Gastroesophageal sphincter (tissue), 4 donors: ENCODE measurements around the gene BRSK1. TPM values are rescaled to one million over a fixed set of nuclear protein-coding genes. Genes with fewer than 3 reads are reported as not detected.
A peak's percentile ranks its signal among the peaks of the same experiment; 100 is the strongest.

Experiments used
- ATAC-seq: fragments of 150-250 bp; one replicate; pipeline ENCODE4 v1.9.1; 2016; ENCODE audit warnings: mild to moderate bottlenecking, moderate library complexity
- H3K27ac ChIP-seq, 4 donors: fragments of 200-600 bp; sonication (generic) in 3 of 4; 1 replicate in 3 of 4; 2 replicates in 1 of 4; pipeline ENCODE4 v1.5.1; 2016 to 2019
- H3K27me3 ChIP-seq: fragments of 200-600 bp; sonication (generic); one replicate; pipeline ENCODE4 v1.5.1; 2019
- H3K36me3 ChIP-seq, 2 donors: fragments of 200-600 bp; sonication (generic); one replicate each; pipeline ENCODE4 v1.5.1; 2019; ENCODE audit warnings: control low read depth in 1 of 2
- H3K4me1 ChIP-seq, 3 donors: fragments of 200-600 bp; sonication (generic); 1 replicate in 2 of 3; 2 replicates in 1 of 3; pipeline ENCODE4 v1.5.1; 2016 to 2019; ENCODE audit warnings: control low read depth in 2 of 3
- H3K4me3 ChIP-seq, 2 donors: fragments of 200-600 bp; sonication (generic); one replicate each; pipeline ENCODE4 v1.5.1; 2019; ENCODE audit warnings: mild to moderate bottlenecking in 1 of 2, moderate library complexity in 1 of 2
- H3K9me3 ChIP-seq, 3 donors: fragments of 200-600 bp; sonication (generic); one replicate each; pipeline ENCODE4 v1.5.1; 2017 to 2019; ENCODE audit warnings: control low read depth in 2 of 3
- EP300 ChIP-seq: sonication (generic); formaldehyde crosslinking; IDR thresholded peaks from one replicate; pipeline ENCODE4 v1.6.1; 2017; ENCODE audit warnings: antibody characterized with exemption, mild to moderate bottlenecking
- POLR2A ChIP-seq, 2 donors: fragments of 450-650 bp; IDR thresholded peaks; one replicate each; pipeline ENCODE4 v1.6.1; 2017; ENCODE audit warnings: antibody characterized with exemption in 2 of 2, mild to moderate bottlenecking in 2 of 2, moderate library complexity in 1 of 2
- POLR2AphosphoS5 ChIP-seq: sonication (generic); formaldehyde crosslinking; IDR thresholded peaks from one replicate; pipeline ENCODE4 v1.6.1; 2017; ENCODE audit warnings: antibody characterized with exemption
- WGBS, 2 donors: methylation state at CpG; one replicate each; pipeline ENCODE4 v1.1.5; 2018; ENCODE audit warnings: low coverage in 1 of 2; 5-methylcytosine and 5-hydroxymethylcytosine counted together
- total RNA-seq, 4 donors: library from RNA; depleted of rRNA; stranded (reverse); fragments of >200 nt; gene quantifications; one replicate each; pipeline ENCODE4 v1.1.0, GENCODE V29; 2016
- TF ChIP-seq, protein P1 (sequence below), 4 experiments: fragments of 200-600 bp in 2 of 4; fragments of 450-650 bp in 2 of 4; sonication (generic) in 1 of 4; IDR thresholded peaks; one replicate each; pipeline ENCODE4 v1.5.1; 2017 to 2019; ENCODE audit warnings: antibody characterized with exemption in 4 of 4, mild to moderate bottlenecking in 2 of 4, moderate library complexity in 2 of 4

Gene BRSK1
- total RNA-seq, 4 donors from 2014 or later = 4.0 to 19.8 (median 8.8) TPM

DNA sequence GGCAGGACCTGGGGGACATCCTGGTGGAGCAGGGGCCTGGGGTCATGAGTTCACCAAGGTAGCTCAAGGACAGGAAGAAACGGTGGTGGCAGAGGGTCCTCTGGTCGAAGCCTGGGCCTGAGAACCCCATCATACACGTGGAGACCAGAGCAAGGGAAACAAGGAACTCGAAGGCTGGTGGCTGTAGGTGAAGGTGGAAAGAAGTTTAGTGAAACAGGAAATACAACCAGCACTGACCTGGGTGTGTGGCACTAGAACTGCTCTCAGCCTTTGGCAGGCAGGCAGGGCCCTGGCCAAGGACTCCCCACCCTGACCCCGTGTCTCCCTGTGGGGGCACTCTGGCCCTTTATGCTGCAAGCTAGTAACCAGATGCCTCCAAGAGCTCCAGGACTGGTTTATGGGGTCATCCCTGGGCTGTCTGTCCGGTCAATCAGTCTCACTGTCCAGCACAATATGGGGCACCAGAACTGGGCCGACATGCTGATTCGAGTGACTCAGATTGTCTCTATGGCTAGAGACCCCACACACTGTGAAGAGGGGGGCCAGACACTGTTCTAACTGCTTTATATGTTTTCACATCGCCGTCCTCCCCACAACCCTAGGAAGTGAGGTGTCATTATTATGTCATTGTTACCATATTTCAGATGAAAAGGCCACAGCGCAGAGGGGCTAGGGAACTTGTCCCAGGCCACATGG is 67.0 kb downstream of the BRSK1 start:
- ATAC-seq = no peak
- TF ChIP-seq EP300 = no peak
- no peak for TF ChIP-seq POLR2A (IDR thresholded peaks at IDR 0.05)
- TF ChIP-seq, protein P1, sequence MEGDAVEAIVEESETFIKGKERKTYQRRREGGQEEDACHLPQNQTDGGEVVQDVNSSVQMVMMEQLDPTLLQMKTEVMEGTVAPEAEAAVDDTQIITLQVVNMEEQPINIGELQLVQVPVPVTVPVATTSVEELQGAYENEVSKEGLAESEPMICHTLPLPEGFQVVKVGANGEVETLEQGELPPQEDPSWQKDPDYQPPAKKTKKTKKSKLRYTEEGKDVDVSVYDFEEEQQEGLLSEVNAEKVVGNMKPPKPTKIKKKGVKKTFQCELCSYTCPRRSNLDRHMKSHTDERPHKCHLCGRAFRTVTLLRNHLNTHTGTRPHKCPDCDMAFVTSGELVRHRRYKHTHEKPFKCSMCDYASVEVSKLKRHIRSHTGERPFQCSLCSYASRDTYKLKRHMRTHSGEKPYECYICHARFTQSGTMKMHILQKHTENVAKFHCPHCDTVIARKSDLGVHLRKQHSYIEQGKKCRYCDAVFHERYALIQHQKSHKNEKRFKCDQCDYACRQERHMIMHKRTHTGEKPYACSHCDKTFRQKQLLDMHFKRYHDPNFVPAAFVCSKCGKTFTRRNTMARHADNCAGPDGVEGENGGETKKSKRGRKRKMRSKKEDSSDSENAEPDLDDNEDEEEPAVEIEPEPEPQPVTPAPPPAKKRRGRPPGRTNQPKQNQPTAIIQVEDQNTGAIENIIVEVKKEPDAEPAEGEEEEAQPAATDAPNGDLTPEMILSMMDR (IDR thresholded peaks at IDR 0.05) = no peak
- TF ChIP-seq POLR2AphosphoS5 = no peak

DNA sequence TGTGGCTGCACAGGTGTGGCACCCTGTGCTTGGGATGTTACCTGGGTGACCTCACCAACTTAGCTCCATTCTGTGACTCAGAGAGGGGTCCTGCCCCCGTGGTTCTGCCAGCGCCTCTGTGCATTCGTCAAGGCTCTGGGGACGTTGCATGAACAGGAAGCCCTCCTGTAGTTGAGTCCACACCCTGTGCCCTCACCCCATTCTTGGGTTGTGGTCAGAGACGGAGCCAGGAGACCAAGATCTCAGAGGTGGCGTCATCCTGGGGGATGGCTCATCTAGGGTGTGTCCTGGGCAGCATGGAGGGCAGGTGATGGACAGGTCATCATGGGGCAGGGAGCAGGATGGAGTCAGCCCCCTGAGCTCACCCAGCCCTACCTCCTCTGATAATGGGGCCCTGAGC is 68.2 kb downstream of the BRSK1 start:
- Histone ChIP-seq H3K27me3 (peaks cover 79% of the 10 kb centered on the region), H3K36me3 (peaks cover 0 to 12% of the 10 kb centered on the region in 2 donors), H3K4me1 (peaks cover 0 to 36% (median 17%) of the 10 kb centered on the region in 3 donors), H3K4me3 (no peak overlapping the region), H3K27ac (no peak overlapping the region), H3K9me3 (no peaks in the 10 kb centered on the region)
- ATAC-seq = no peak
- WGBS, 2 donors = no CpG with 5 or more reads among the region's 6 CpGs
- TF ChIP-seq, protein P1 (IDR thresholded peaks at IDR 0.05) = no peak
- no peak for TF ChIP-seq EP300
- no peak for TF ChIP-seq POLR2A (IDR thresholded peaks at IDR 0.05)
- no peak for TF ChIP-seq POLR2AphosphoS5

More for the DNA sequence above, 67.0 kb downstream of the BRSK1 start:
- 64 to 85% methylated on average over 7 to 9 of the region's 11 CpGs for WGBS, 2 donors
- H3K9me3 ChIP-seq = no peaks in the 10 kb centered on the region
- no peak overlapping the region for H3K4me3 ChIP-seq
- no peak overlapping the region for H3K27ac ChIP-seq
- peaks cover 67% of the 10 kb centered on the region for H3K27me3 ChIP-seq
- peaks cover 0 to 22% of the 10 kb centered on the region in 2 donors for H3K36me3 ChIP-seq
- H3K4me1 ChIP-seq = peaks cover 0 to 44% (median 17%) of the 10 kb centered on the region in 3 donors

DNA sequence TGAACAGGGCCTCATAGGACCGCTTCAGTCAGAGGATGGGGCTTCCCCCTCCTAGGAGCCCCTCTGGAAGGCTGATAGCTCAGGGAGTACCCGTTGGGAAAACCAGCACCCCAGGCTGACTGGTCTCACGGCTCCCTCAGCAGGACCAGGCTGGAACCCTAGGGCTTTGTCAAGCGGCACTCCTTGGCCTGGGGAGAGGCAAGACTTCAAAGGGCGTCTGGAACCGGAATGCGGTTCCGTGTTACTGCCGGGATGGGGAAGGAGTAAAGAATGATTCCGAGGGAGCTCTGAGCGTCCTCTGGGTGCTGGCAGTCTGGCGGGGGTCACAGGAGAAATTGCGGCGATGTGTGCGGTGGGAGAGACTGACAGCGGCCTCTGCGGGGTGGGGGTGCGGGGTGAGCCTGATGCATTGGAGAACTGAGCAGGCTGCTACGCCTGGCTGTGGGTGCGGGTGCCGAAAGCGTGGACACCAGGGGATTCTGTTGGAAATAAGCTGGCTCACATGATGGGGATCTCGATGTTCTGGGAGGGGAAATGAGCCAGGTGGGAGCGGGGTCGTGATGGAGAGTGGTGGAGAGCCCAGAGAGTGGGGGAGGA is 68.8 kb downstream of the BRSK1 start:
- WGBS, 2 donors = 63 to 69% methylated on average over 11 to 18 of the region's 25 CpGs
- Histone ChIP-seq H3K27ac (no peak overlapping the region), H3K36me3 (peaks cover 0 to 6% of the 10 kb centered on the region in 2 donors), H3K4me1 (peaks cover 0 to 30% (median 17%) of the 10 kb centered on the region in 3 donors), H3K9me3 (no peaks in the 10 kb centered on the region), H3K27me3 (peaks cover 84% of the 10 kb centered on the region), H3K4me3 (no peak overlapping the region)
- no peak for ATAC-seq
- TF ChIP-seq, protein P1 (IDR thresholded peaks at IDR 0.05) = no peak
- TF ChIP-seq POLR2AphosphoS5 (no peak), EP300 (no peak)

DNA sequence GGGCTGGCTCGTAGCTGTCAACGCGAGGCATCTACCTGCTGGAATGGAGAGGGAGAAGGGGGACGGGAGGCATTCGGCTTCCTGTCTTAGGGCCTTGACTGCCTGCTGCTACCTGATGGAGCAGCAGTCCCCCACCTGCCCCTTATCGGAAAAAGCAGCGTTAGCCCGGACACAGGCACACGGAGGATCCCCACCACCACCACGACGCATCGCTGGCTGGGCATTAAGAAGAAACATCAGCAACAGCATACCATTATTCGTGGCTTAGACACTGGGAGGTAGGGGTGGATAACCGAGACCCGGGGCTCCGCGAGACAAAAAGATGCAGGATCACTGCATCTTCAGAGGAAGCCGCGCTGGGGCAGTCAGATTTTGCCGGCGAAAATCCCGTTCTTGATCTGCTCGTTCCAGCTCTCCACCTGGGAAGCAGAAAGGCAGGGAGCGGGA is 69.6 kb downstream of the BRSK1 start:
- ATAC-seq = no peak
- Histone ChIP-seq H3K27ac (no peak overlapping the region), H3K36me3 (no peaks in the 10 kb centered on the region), H3K9me3 (no peaks in the 10 kb centered on the region), H3K4me3 (peak overlapping the region in 1 of 2 donors; percentile 45), H3K4me1 (peaks cover 0 to 26% (median 17%) of the 10 kb centered on the region in 3 donors), H3K27me3 (peaks cover 89% of the 10 kb centered on the region)
- TF ChIP-seq, protein P1 (IDR thresholded peaks at IDR 0.05) = no peak
- TF ChIP-seq EP300 (no peak), POLR2A (IDR thresholded peaks at IDR 0.05) (no peak), POLR2AphosphoS5 (no peak)
- 6% methylated on average over 3 of the region's 24 CpGs; no CpG with 5 or more reads in 1 of the 2 donors for WGBS, 2 donors
